ENCODE results near the gene RAB40A.
A peak's percentile ranks its signal among the peaks of the same experiment; 100 is the strongest.

Gene RAB40A

DNA sequence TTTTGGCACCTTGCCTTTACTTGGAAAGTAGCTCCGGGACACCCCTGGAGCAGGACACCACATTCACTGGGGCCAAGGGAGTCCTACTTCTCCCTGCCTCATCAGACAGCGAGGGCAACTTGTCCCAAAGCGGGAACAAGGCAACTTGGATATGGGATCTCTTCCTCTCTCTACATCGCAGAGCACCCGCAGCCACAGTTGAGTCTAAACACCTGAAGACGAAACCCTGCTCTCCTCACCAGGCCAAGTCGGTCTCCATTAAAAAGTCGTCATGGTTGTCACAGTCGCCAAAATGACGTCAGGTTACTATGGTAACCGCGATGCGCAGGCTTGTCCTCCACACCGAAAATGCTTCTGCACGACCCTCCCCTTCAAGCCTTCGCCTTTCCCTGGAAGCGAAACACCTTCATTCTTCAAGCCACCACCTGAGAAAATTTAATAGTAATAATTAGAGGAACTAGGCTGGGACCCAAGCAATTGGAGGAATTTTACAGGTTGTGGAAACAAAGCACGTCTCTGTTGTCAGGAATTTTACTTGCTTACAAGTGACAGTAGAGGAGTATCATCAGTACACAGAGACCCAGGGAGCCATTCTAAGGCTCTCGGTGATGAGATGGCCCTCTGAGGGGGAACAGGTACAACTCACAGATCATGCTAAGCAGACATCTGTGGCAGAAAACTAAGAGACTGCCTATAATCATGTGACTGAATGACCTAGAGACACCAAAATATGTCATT is 35.6 kb upstream of the RAB40A start:
- Histone ChIP-seq H3K9me3 (ENCODE audit: insufficient read depth, low read depth, low read length) (no peaks in the 10 kb centered on the region), H3K9me2 (replicated peaks; ENCODE audit: low read depth, low read length) (no peaks in the 10 kb centered on the region), H3K4me3 (ENCODE audit: low read length, poor library complexity, severe bottlenecking) (peak overlapping the region; percentile 78), H3F3A (ENCODE audit: low read depth) (no peaks in the 10 kb centered on the region), H3K79me2 (ENCODE audit: insufficient read depth, low read length) (no peaks in the 10 kb centered on the region), H4K20me1 (ENCODE audit: insufficient read depth, low read length, poor library complexity, severe bottlenecking) (no peaks in the 10 kb centered on the region), H3K9ac (ENCODE audit: low read depth, low read length, poor library complexity, severe bottlenecking) (peak overlapping the region; percentile 69), H3K4me1 (ENCODE audit: insufficient read depth, low read length, poor library complexity, severe bottlenecking) (no peaks in the 10 kb centered on the region), H2AFZ (ENCODE audit: low read length) (peak overlapping the region; percentile 86), H3K27me3 (ENCODE audit: insufficient read depth, low read length, poor library complexity, severe bottlenecking) (no peaks in the 10 kb centered on the region), H3K4me2 (ENCODE audit: low read depth, low read length, poor library complexity, severe bottlenecking) (peak overlapping the region; percentile 74), H3K36me3 (ENCODE audit: insufficient read depth, low read length) (no peaks in the 10 kb centered on the region)
- TF ChIP-seq, protein P1, sequence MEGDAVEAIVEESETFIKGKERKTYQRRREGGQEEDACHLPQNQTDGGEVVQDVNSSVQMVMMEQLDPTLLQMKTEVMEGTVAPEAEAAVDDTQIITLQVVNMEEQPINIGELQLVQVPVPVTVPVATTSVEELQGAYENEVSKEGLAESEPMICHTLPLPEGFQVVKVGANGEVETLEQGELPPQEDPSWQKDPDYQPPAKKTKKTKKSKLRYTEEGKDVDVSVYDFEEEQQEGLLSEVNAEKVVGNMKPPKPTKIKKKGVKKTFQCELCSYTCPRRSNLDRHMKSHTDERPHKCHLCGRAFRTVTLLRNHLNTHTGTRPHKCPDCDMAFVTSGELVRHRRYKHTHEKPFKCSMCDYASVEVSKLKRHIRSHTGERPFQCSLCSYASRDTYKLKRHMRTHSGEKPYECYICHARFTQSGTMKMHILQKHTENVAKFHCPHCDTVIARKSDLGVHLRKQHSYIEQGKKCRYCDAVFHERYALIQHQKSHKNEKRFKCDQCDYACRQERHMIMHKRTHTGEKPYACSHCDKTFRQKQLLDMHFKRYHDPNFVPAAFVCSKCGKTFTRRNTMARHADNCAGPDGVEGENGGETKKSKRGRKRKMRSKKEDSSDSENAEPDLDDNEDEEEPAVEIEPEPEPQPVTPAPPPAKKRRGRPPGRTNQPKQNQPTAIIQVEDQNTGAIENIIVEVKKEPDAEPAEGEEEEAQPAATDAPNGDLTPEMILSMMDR (conservative IDR thresholded peaks at IDR 0.05; ENCODE audit: low read length): no peak
- no peak for TF ChIP-seq EZH2phosphoT487 (IDR thresholded peaks at IDR 0.05; ENCODE audit: borderline replicate concordance)

DNA sequence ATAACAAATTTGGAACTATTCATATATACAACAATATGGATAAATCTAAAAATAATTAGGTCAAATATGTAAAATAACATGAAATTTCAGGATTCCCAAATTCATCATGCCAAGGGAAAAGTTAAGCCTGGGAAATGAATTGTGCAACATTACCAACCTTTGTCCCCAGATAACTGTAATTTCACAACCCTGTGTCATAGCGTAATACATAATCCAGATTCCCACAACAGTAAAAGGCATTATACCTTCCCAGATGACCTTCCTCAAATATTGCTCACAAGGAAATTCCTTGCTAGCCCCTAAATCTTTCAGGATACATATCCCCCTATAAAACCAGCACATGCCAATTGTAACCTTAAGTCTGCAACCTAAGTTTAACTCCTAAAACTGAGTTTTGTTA is 32.9 kb upstream of the RAB40A start:
- Histone ChIP-seq H3K4me2 (ENCODE audit: low read depth, low read length, poor library complexity, severe bottlenecking) (no peak overlapping the region), H3K9me3 (ENCODE audit: insufficient read depth, low read depth, low read length) (no peaks in the 10 kb centered on the region)

DNA sequence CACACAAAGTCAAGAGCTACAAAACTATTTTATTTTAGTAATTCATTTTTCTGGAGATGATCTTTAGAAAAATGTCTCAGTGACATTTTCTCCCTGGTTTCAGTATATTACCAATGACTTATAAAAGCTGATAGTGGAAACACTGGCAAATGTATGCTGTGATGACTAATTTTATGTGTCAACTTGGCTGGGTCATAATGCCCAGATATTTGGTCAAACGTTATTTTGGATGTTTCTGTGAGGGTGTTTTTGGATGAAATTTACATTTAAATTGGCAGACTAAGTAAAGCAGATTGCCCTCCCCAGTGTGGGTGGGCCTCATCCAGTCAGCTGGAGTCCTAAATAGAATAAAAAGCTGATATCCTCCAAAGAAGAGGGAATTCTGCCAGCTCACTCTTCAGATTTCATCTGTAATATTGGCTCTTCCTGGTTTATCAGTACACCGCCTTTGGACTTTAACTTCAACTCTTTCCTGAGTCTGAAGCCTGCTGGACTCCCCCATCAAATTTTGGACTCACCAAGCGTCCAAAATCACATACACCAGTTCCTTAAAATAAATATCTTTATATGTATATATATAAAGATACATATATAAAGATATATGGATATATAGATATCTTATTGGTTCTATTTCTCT is 31.2 kb upstream of the RAB40A start:
- H3K9me3 ChIP-seq (ENCODE audit: insufficient read depth, low read depth, low read length): no peaks in the 10 kb centered on the region
- no peaks in the 10 kb centered on the region for H4K20me1 ChIP-seq (ENCODE audit: insufficient read depth, low read length, poor library complexity, severe bottlenecking)
- H3F3A ChIP-seq (ENCODE audit: low read depth): no peaks in the 10 kb centered on the region
- no peak overlapping the region for H2AFZ ChIP-seq (ENCODE audit: low read length)
- H3K4me2 ChIP-seq (ENCODE audit: low read depth, low read length, poor library complexity, severe bottlenecking): no peak overlapping the region
- H3K27me3 ChIP-seq (ENCODE audit: insufficient read depth, low read length, poor library complexity, severe bottlenecking): no peaks in the 10 kb centered on the region
- no peak overlapping the region for H3K9ac ChIP-seq (ENCODE audit: low read depth, low read length, poor library complexity, severe bottlenecking)
- H3K4me3 ChIP-seq (ENCODE audit: low read length, poor library complexity, severe bottlenecking): no peak overlapping the region
- H3K36me3 ChIP-seq (ENCODE audit: insufficient read depth, low read length): no peaks in the 10 kb centered on the region
- H3K9me2 ChIP-seq (replicated peaks; ENCODE audit: low read depth, low read length): no peaks in the 10 kb centered on the region
- H3K4me1 ChIP-seq (ENCODE audit: insufficient read depth, low read length, poor library complexity, severe bottlenecking): no peaks in the 10 kb centered on the region
- TF ChIP-seq, protein P1 (conservative IDR thresholded peaks at IDR 0.05; ENCODE audit: low read length): no peak
- no peak for TF ChIP-seq EZH2phosphoT487 (IDR thresholded peaks at IDR 0.05; ENCODE audit: borderline replicate concordance)
- H3K79me2 ChIP-seq (ENCODE audit: insufficient read depth, low read length): no peaks in the 10 kb centered on the region

More for the DNA sequence above, 32.9 kb upstream of the RAB40A start:
- Histone ChIP-seq H3K4me3 (ENCODE audit: low read length, poor library complexity, severe bottlenecking) (no peak overlapping the region), H4K20me1 (ENCODE audit: insufficient read depth, low read length, poor library complexity, severe bottlenecking) (no peaks in the 10 kb centered on the region), H3K36me3 (ENCODE audit: insufficient read depth, low read length) (no peaks in the 10 kb centered on the region), H2AFZ (ENCODE audit: low read length) (no peak overlapping the region), H3K79me2 (ENCODE audit: insufficient read depth, low read length) (no peaks in the 10 kb centered on the region), H3K27me3 (ENCODE audit: insufficient read depth, low read length, poor library complexity, severe bottlenecking) (no peaks in the 10 kb centered on the region), H3K9ac (ENCODE audit: low read depth, low read length, poor library complexity, severe bottlenecking) (no peak overlapping the region), H3K9me2 (replicated peaks; ENCODE audit: low read depth, low read length) (no peaks in the 10 kb centered on the region), H3F3A (ENCODE audit: low read depth) (no peaks in the 10 kb centered on the region), H3K4me1 (ENCODE audit: insufficient read depth, low read length, poor library complexity, severe bottlenecking) (no peaks in the 10 kb centered on the region)
- TF ChIP-seq EZH2phosphoT487 (IDR thresholded peaks at IDR 0.05; ENCODE audit: borderline replicate concordance): no peak
- TF ChIP-seq, protein P1 (conservative IDR thresholded peaks at IDR 0.05; ENCODE audit: low read length): no peak

Data from Loucy (cell line).